Posterior cingulate gyrus (tissue), 11 donors: ENCODE data around the gene POM121L2.
"Not testable (repeated sequence)": the region's sequence is repeated elsewhere in the genome, so short reads cannot be mapped to it uniquely, and the experiment has no call there.

Source experiments
- DNase-seq, 10 donors: peaks; one replicate each; pipeline versions ENCODE4 v3.0.0 to v3.0.0-alpha.2; 2020 to 2021; ENCODE audit warnings: mixed read lengths in 3 of 10
- intact Hi-C: fragments of 100-400 bp; cut with DNase I; formaldehyde crosslinking; loops from one replicate; pipeline ENCODE4 v1.15.1; 2023

The POM121L2 gene

DNA sequence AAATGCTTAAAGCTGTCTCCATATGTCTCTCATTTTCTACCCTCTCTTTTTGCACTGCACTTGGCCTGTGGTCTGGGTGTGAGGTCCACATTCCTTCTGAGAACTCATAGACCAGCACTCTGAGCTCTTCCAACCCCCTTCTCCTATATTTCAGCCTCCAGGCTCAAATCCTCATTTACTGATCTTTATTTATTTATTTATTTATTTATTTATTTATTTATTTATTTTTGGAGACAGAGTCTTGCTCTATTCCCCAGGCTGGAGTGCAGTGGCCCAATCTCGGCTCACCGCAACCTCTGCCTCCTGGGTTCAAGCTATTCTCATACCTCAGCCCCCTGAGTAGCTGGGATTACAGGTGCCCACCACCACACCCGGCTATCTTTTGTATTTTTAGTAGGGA lies 45.1 kb downstream of the POM121L2 start:
- intact Hi-C loops, DNase-seq: not testable (repeated sequence)

DNA sequence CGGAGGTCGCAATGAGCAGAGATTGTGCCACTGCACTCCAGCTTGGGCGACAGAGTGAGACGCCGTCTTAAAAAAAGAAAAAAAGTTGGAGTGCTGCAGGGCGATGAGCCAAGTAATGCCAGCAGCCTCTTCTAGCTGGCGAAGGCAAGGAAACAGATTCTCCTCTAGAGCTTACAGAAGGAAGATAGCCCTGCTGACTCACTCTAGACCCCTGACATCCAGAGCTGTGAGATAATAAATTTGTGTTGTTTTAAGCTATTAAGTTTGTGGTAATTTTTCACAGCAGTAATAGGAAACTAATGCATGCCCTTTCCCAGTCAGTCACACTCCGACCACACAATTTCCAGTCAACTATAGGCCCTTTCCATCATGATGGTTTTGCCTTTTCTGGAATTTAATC lies 48.2 kb downstream of the POM121L2 start:
- intact Hi-C loops = no loop called here
- no peak for DNase-seq

- DNase-seq = no peak
- intact Hi-C loops = no loop called here
Measured at GRCh38 chr6:27260836-27261375, 51.2 kb downstream of the POM121L2 start.

DNA sequence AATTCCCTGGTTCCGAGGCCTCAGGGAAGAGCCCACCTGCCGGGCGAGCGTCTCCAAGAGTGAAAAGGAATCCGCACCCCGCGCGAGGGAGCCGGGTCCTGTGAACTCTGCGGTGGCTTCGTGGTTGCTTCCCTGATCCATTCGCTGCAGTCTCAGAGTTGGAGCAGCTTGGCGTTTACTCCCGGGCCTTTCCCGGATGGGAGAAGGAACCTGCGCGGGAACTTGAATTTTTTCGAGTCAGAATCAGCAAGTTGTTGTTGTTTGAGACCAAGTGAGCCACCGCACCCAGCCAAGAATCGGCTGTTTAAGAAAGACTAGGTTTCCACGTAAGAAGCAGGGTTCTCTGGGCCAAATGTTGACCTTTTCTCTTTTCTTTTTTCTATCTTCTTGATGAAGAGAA lies 51.7 kb downstream of the POM121L2 start:
- DNase-seq = peak in 1 of 10 donors; percentile 84
- intact Hi-C loops = no loop called here
